IPS-NIHi7 (cell line): ENCODE data around the gene ABHD2.
A peak's percentile ranks its signal among the peaks of the same experiment; 100 is the strongest.
"Not testable (repeated sequence)": the region's sequence is repeated elsewhere in the genome, so short reads cannot be mapped to it uniquely, and the experiment has no call there.

Source experiments
- DNase-seq: peaks from one replicate; pipeline ENCODE4 v3.0.0; 2012; ENCODE audit warnings: mixed read lengths; ENCODE audit errors: extremely low spot score

The ABHD2 gene

GRCh38 chr15:89226359-89227221 lies 138.3 kb downstream of the ABHD2 start:
- DNase-seq = no peak

- DNase-seq = peak; percentile 19
These were observed 139.2 kb downstream of the ABHD2 start for GRCh38 chr15:89227425-89227824.

GRCh38 chr15:89230277-89230676 lies 142.0 kb downstream of the ABHD2 start:
- DNase-seq = no peak

- DNase-seq = no peak
These were observed 143.6 kb downstream of the ABHD2 start for GRCh38 chr15:89231832-89232231.

GRCh38 chr15:89239883-89240810 lies 151.9 kb downstream of the ABHD2 start:
- not testable (repeated sequence) for DNase-seq

DNA sequence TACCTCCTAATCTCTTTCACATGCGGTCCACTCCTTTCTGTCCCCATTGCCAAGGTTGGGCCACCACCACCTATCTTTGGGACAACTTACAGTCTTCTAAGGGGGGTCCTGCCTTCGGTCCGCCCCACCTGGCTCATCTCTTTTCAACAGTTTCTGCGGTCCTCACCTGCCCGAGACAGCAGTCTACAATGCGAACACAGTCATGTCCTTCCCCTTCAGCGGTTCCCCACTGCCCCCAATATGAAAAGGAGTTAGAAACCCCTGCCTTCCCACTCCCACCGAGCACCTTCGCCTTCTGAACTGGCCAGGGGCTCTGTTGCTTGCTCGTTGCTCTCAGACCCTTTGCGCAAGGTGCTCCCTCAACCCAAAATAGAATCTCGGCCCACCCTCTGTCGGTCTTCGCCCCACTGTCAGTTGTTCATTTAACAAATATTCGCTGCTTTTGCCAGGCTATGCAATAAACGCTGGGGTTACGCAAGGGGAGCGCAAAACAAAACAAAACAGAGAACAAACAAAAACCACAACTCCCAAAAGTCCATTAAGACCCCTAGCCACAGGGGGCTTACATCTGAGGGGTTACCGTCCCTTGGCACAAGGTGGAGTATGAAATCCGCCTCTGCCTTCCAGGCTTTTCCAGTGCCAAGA lies 154.9 kb downstream of the ABHD2 start:
- no peak for DNase-seq

GRCh38 chr15:89243691-89244573 lies 155.7 kb downstream of the ABHD2 start, which contains the start of gene FANCI:
Gene FANCI, plus strand, starts transcription at chr15:89243979. Its CDS starts 3,669 bp downstream, at chr15:89247648.
- DNase-seq = peak; percentile 98

- DNase-seq = no peak
These were observed 156.3 kb downstream of the ABHD2 start for GRCh38 chr15:89244574-89244903.

DNA sequence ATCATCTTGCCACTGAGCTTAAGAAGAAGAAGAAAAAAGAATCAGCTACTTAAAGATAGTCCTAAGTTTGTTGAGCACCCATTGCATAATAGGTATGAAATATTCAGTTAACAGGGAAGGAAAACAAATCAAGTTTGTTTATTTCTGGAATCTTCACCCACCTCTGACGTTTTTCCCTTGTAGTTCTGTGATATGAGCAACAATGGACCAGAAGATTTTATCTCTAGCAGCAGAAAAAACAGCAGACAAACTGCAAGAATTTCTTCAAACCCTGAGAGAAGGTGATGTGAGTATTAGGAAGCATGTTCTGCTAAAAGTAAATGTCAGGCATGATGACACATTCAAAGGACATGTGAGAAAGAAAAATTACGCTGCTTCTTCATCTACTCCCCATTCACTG lies 159.2 kb downstream of the ABHD2 start:
- DNase-seq = no peak

DNA sequence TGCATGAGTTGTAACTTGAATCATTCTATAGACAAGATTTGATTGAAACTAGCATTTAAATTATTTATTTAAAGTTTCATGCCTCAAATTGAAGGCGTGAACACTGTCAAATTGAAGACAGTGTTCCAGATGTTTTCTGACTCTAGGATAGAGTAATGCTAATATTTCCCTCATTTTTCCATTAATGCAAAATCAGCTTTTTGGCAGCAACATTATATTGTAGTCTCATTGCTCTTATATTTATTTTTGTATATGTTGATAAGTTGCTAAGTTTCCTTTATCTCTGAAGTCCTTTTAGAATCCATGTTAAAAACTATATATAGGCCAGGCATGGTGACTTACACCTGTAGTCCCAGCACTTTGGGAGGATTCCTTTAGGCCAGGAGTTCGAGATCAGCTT lies 160.3 kb downstream of the ABHD2 start:
- no peak for DNase-seq

- DNase-seq = not testable (repeated sequence)
These were observed 161.9 kb downstream of the ABHD2 start for GRCh38 chr15:89250142-89250541.
